Stimulated activated memory B cell treated with anti-CD40 and anti-IgM and Interleukin-4, amounts not matched to agents 10 μg/mL and 1 μg/mL and 100 μg/mL, for 72 hours (primary cell): ENCODE measurements around the gene VEGFD.

ENCODE experiments used
- ATAC-seq: fragments of 150-1000 bp; cut with Tn5 transposase; 2 replicates; pipeline ENCODE4 v1.10.0; 2021
- H3K27ac Mint-ChIP-seq: one replicate; pipeline ENCODE4 v1.8.0; 2022; ENCODE audit warnings: mild to moderate bottlenecking, mixed read lengths
- H3K27me3 Mint-ChIP-seq: one replicate; pipeline ENCODE4 v1.8.0; 2022; ENCODE audit warnings: mixed read lengths
- H3K36me3 Mint-ChIP-seq: one replicate; pipeline ENCODE4 v1.8.0; 2022; ENCODE audit warnings: mixed read lengths
- H3K4me1 Mint-ChIP-seq: one replicate; pipeline ENCODE4 v1.8.0; 2022; ENCODE audit warnings: mixed read lengths
- H3K4me3 Mint-ChIP-seq: one replicate; pipeline ENCODE4 v1.8.0; 2022; ENCODE audit warnings: mild to moderate bottlenecking, moderate library complexity, mixed read lengths
- H3K9me3 Mint-ChIP-seq: one replicate; pipeline ENCODE4 v1.8.0; 2022; ENCODE audit warnings: mixed read lengths

Gene VEGFD

DNA sequence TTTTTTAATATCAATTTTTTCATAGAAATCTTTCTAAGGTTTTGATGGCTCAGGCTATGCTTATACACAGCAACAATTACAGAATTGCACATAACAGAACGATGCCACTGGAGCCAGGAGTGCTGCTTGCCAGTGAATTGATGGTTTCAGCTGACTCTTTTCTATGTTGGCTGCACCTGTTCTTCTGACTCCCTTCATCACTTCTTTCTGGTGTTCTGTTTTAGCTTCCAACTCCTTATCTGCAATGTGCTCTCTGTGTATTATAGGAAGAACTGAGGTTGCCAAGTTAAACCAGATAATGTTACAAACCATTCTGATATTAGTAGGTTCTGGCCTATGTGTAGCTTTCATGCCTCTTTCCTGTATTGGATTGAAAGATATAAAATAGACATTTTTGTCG, 11.6 kb upstream of the VEGFD start:
- Mint-ChIP-seq H3K4me3 (no peak overlapping the region), H3K9me3 (no peaks in the 10 kb centered on the region), H3K36me3 (no peaks in the 10 kb centered on the region), H3K4me1 (no peaks in the 10 kb centered on the region), H3K27me3 (no peaks in the 10 kb centered on the region), H3K27ac (no peak overlapping the region)
- ATAC-seq = no peak

DNA sequence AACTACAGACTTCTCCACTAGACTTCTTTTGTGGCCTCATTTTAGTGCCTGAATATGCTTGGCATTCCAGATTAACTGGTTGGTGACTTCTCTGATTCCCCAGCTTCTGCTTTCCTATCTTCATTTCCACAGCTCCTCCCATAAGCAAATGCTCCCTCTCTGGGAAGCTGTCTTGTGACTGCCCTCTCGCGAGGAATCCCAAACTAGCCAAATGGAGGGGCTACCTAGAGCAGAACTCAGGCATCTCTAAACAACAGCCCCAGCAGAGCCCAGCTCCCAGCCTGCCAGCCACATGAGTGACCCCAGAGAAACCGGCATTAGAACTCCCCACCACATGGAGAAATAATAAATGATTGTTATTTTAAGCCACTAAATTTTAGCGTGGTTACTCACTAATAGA, 7.6 kb upstream of the VEGFD start:
- H3K27ac Mint-ChIP-seq = no peak overlapping the region
- H3K4me3 Mint-ChIP-seq = no peak overlapping the region
- ATAC-seq = no peak
- H3K36me3 Mint-ChIP-seq = no peaks in the 10 kb centered on the region
- no peaks in the 10 kb centered on the region for H3K27me3 Mint-ChIP-seq
- no peaks in the 10 kb centered on the region for H3K4me1 Mint-ChIP-seq
- H3K9me3 Mint-ChIP-seq = no peaks in the 10 kb centered on the region

DNA sequence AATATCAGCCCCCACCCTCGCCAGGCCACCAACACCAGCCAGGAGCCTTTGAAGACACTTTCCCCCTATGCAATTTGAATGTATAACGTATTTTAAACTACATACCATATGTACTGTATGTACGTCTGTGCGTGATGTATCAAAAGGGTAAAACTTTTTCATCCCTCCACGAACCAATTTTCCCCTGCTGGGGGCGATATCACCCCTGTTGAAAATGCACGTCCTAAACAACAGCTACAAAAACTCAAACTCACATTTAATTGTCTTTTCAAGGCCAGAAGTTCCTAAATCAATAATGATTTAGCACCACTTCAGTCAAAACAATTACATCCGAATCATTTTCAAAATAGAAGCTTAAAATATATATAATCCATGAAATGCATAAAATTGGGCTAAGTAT, 1.4 kb downstream of the VEGFD start:
- H3K4me1 Mint-ChIP-seq = no peaks in the 10 kb centered on the region
- no peak overlapping the region for H3K4me3 Mint-ChIP-seq
- no peak overlapping the region for H3K27ac Mint-ChIP-seq
- no peaks in the 10 kb centered on the region for H3K9me3 Mint-ChIP-seq
- no peak for ATAC-seq
- no peaks in the 10 kb centered on the region for H3K27me3 Mint-ChIP-seq
- H3K36me3 Mint-ChIP-seq = no peaks in the 10 kb centered on the region

DNA sequence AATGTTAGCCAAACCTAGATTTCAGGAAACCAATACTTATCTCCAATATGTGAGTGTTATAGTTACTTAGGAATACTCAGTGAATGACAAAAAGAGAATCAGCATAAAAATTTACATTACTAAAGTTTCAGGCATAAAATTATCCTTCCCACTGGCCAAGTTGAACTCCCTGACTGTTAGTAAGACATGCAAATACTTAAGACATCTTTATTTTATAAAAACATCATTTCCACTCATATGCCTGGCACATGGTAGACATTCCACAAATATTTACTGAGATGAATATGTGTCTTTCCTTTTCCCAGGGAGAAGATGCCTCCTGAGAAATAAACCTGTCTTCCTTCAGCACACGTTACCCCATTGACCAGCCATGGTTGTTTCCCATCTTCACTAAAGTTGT, 7.3 kb downstream of the VEGFD start:
- H3K4me1 Mint-ChIP-seq = no peaks in the 10 kb centered on the region
- no peaks in the 10 kb centered on the region for H3K36me3 Mint-ChIP-seq
- no peak overlapping the region for H3K4me3 Mint-ChIP-seq
- H3K9me3 Mint-ChIP-seq = no peaks in the 10 kb centered on the region
- H3K27me3 Mint-ChIP-seq = peaks cover 8% of the 10 kb centered on the region
- no peak for ATAC-seq
- no peak overlapping the region for H3K27ac Mint-ChIP-seq

DNA sequence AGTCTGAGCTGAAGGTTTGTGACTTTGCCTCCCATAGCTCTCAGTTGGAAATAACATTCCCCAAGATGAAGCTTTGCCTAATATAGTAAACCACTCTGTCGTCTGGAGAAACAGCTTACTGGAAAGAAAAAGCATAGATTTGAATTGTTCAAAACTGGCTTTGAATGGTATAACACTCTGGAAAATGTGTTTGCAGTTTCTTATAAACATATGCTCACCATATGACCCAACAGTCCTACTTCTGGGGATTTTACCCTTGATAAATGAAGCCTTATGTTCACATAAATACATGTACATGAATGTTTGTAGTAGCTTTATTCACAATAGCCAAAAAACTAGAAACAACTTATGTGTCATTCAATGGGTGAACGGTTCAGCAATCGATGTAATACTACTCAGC, 10.2 kb downstream of the VEGFD start:
- Mint-ChIP-seq H3K4me1 (no peaks in the 10 kb centered on the region), H3K4me3 (no peak overlapping the region), H3K27me3 (peaks cover 8% of the 10 kb centered on the region), H3K9me3 (no peaks in the 10 kb centered on the region), H3K27ac (no peak overlapping the region), H3K36me3 (no peaks in the 10 kb centered on the region)
- no peak for ATAC-seq

- H3K4me1 Mint-ChIP-seq = peaks cover 6% of the 10 kb centered on the region
- H3K36me3 Mint-ChIP-seq = no peaks in the 10 kb centered on the region
- peaks cover 39% of the 10 kb centered on the region for H3K27me3 Mint-ChIP-seq
- no peak overlapping the region for H3K4me3 Mint-ChIP-seq
- H3K27ac Mint-ChIP-seq = no peak overlapping the region
- ATAC-seq = no peak
- no peaks in the 10 kb centered on the region for H3K9me3 Mint-ChIP-seq
These were observed 17.5 kb downstream of the VEGFD start for GRCh38 chrX:15366506-15367352.

DNA sequence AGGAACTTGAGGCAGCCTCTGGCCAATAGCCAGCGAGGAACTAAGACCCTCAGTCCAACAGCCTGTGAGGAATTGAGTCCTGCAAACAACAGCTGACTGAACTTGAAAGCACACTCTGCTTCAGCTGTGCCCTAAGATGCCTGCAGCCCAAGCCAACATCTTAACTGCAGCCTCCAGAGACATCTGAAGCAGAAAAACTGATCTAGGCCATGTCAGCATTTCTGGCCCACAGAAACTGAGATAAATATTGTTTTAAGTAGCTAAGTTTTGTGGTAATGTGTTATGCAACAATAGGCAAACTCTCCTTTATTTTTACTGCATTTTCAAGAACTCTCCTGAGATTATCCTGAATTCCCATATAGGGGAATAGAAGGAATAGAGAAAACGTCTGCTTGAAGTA, 24.5 kb downstream of the VEGFD start:
- H3K4me1 Mint-ChIP-seq = no peaks in the 10 kb centered on the region
- H3K9me3 Mint-ChIP-seq = no peaks in the 10 kb centered on the region
- H3K27me3 Mint-ChIP-seq = peaks cover 16% of the 10 kb centered on the region
- ATAC-seq = no peak
- H3K36me3 Mint-ChIP-seq = no peaks in the 10 kb centered on the region
- no peak overlapping the region for H3K27ac Mint-ChIP-seq
- no peak overlapping the region for H3K4me3 Mint-ChIP-seq

DNA sequence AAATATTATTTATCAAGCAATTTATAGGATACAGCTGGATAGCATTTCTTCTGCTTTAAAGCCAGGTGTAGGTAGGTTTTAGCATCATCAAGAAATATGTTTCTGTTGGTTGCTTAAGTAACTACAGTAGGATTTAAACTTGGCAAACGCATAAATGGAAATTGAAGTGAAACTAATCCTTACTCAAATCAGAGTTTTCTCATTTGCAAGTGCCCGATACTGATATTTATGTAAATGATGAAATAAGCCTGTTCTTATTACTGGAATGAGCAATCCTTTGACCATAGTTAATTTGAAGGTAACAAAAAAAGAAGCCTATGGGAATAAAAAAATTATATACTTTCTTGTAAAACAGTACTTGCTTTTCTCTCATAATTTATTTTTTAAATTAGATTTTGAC, 25.7 kb downstream of the VEGFD start:
- peaks cover 10% of the 10 kb centered on the region for H3K27me3 Mint-ChIP-seq

DNA sequence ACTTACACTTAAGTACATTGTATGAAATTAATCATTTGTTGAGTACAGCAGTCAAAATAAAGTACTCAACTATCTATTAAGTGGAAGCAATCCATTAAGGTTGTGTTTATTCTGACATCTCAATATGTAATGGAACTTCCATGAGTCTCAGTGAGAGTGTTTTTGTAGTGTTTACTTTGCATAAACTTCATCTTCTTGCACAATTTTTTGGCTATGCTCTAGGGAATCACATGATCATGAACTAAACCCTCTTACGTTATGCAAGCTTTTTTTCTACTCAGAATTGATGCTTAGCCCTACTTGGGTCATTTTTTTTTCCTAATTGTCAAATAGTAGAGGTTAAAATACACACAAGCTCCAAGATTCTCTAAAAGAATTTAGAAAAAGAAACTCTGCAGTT, 27.8 kb downstream of the VEGFD start:
- ATAC-seq = no peak
- Mint-ChIP-seq H3K36me3 (no peaks in the 10 kb centered on the region), H3K9me3 (no peaks in the 10 kb centered on the region), H3K4me1 (no peaks in the 10 kb centered on the region), H3K27me3 (peaks cover 10% of the 10 kb centered on the region), H3K27ac (no peak overlapping the region), H3K4me3 (no peak overlapping the region)

More for the DNA sequence above, 25.7 kb downstream of the VEGFD start:
- Mint-ChIP-seq H3K4me3 (no peak overlapping the region), H3K27ac (no peak overlapping the region), H3K4me1 (no peaks in the 10 kb centered on the region), H3K36me3 (no peaks in the 10 kb centered on the region), H3K9me3 (no peaks in the 10 kb centered on the region)
- no peak for ATAC-seq

DNA sequence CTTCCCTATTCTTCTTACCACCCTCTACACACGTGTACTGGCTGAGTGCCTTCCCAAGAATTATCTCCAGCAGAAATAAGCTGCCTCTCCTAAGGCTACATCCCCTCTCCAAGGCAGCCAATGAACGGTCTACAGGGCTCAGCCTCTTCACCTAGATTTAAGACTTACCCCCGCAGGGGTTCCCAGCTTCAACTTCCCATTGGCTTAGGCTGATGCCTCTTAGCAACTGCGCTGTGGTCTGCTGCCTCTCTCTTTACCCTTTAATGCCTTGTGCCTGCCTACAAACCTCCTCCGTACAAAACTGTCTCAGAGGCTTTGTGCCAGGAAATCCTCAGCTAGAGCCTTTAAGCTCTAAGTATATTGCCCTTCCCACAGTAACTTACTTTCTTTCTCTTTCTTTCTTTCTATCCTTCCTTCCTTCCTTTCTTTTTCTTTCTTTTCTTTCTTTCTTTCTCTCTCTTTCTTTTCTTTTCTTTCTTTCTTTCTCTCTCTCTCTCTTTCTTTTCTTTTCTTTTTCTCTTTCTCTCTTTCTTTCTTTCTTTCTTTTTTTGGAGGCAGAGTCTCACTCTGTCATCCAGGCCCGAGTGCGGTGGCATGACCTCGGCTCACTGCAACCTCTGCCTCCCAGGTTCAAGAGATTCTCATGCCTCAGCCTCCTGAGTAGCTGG, 33.8 kb downstream of the VEGFD start:
- ATAC-seq = no peak
- Mint-ChIP-seq H3K9me3 (no peaks in the 10 kb centered on the region), H3K27ac (no peak overlapping the region), H3K27me3 (no peaks in the 10 kb centered on the region), H3K36me3 (no peaks in the 10 kb centered on the region), H3K4me1 (peaks cover 7% of the 10 kb centered on the region), H3K4me3 (no peak overlapping the region)

DNA sequence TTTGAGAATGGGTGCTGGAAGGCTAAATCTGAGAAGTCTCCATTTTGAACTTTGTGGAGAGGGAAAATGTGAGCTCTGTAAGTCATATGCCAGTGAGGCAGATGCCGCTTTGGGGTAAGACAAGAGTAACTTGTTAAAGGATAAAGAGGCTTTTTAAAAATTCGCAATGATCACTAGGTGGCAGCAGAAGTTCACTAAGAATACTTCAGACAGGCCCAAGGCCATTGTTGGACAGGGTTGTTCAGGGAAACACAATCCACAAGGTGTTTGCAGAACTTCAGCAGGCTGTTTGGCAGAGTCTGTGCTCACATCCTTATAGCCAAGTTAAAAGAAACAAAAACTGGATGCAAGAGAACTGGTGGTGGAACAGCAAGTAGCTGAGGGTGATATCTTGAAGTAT, 35.2 kb downstream of the VEGFD start:
- no peak for ATAC-seq
- Mint-ChIP-seq H3K27ac (no peak overlapping the region), H3K27me3 (peaks cover 3% of the 10 kb centered on the region), H3K4me1 (peaks cover 7% of the 10 kb centered on the region), H3K9me3 (no peaks in the 10 kb centered on the region), H3K36me3 (no peaks in the 10 kb centered on the region), H3K4me3 (no peak overlapping the region)

DNA sequence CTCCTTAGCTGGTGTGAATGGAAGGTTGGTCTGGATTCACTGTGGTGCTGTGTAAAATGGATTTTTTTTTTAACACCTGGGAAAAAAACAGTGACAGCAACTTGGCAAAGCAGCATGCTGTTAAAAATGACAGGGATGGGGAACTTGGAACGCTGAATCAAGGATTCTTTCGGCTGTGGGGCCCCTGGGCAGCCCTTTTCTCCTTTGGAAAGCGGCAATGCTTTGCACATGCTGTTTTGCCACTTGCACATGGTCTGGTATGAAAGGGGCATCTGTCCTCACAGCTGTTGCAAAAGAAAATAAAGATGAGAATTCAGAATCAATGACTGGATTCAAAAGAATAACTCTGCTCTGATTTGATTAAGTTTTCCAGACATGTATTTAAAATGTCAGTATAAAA, 38.2 kb downstream of the VEGFD start:
- H3K9me3 Mint-ChIP-seq = no peaks in the 10 kb centered on the region
- ATAC-seq = no peak
- H3K27ac Mint-ChIP-seq = no peak overlapping the region
- H3K4me1 Mint-ChIP-seq = peaks cover 7% of the 10 kb centered on the region
- no peak overlapping the region for H3K4me3 Mint-ChIP-seq
- H3K27me3 Mint-ChIP-seq = peaks cover 8% of the 10 kb centered on the region
- H3K36me3 Mint-ChIP-seq = no peaks in the 10 kb centered on the region

DNA sequence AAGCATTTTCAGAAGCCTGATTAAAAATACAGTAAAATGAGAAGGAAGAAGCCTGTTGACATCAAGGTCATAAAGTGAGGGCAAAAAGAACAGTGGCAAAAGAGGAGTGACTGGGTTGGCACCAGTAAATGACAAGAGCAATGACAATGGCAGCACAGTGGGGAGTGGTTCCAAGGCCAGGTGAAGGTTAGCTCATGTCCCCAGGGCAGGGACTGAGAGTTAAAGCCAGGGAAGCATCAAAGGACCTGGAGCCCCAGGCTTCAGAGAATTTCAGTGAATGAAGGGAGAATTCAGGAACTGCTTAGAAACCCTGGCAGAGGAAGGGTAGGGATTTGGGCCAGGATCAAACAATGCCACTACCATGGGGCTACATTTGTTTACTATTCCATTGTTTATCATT, 40.1 kb downstream of the VEGFD start:
- Mint-ChIP-seq H3K4me3 (no peak overlapping the region), H3K27ac (no peak overlapping the region), H3K27me3 (peaks cover 8% of the 10 kb centered on the region), H3K9me3 (no peaks in the 10 kb centered on the region), H3K4me1 (no peaks in the 10 kb centered on the region), H3K36me3 (no peaks in the 10 kb centered on the region)
- ATAC-seq = no peak

DNA sequence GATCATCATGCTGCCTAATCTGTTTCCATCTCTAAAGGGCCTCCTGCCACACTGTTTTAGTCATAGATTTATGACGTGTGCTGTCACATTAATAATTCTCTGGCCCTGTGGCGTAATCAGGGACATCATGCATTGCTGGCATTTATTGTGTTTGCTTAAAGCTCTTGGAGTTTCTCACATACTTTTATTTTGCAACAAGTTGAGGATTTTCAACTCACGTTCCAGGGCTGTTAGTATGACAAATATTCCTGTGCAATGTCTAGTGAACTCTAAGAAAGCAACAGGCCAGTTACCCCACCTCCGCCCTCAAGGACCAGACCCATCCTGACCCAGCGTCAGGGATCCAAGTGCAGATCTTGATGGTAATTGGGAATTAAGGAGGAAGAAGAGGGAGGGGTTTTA, 41.1 kb downstream of the VEGFD start:
- H3K27me3 Mint-ChIP-seq = peaks cover 8% of the 10 kb centered on the region
- no peak overlapping the region for H3K27ac Mint-ChIP-seq
- H3K36me3 Mint-ChIP-seq = no peaks in the 10 kb centered on the region
- H3K9me3 Mint-ChIP-seq = no peaks in the 10 kb centered on the region
- H3K4me3 Mint-ChIP-seq = no peak overlapping the region
- H3K4me1 Mint-ChIP-seq = no peaks in the 10 kb centered on the region
- no peak for ATAC-seq

DNA sequence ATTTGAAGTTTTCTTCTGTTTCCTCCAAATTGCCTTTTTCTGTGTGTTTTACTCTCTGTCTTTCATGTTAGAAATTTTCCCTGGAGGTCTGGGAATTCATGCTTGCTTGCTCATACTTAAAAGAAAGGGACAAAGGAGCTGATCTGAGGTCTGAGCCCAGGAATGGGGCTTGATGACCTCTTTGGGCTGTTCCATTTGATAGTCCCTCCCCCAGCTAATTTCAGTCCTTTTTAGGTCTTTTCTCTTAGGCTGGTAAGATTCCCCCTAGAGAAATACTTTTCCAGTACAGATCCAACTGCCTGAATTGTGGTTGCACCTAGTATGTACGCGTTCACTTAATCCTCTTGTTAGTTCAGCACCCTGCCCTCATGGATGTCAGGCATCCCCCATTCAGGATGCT, 43.3 kb downstream of the VEGFD start:
- Mint-ChIP-seq H3K4me1 (peaks cover 7% of the 10 kb centered on the region), H3K4me3 (no peak overlapping the region), H3K9me3 (no peaks in the 10 kb centered on the region), H3K27me3 (peaks cover 8% of the 10 kb centered on the region), H3K36me3 (no peaks in the 10 kb centered on the region), H3K27ac (no peak overlapping the region)
- no peak for ATAC-seq

GRCh38 chrX:15336023-15336413, 48.2 kb downstream of the VEGFD start:
- peak; percentile 26 for ATAC-seq
- Mint-ChIP-seq H3K27me3 (no peaks in the 10 kb centered on the region), H3K4me3 (peak overlapping the region; percentile 94), H3K4me1 (peaks cover 13% of the 10 kb centered on the region), H3K27ac (peak overlapping the region; percentile 85), H3K9me3 (no peaks in the 10 kb centered on the region), H3K36me3 (peaks cover 6% of the 10 kb centered on the region)
